Measurements from ENCODE around the gene CDC42. TPM values are rescaled to one million over a fixed set of nuclear protein-coding genes. Genes with fewer than 3 reads are reported as not detected.
"Not testable (repeated sequence)": the region's sequence is repeated elsewhere in the genome, so short reads cannot be mapped to it uniquely, and the experiment has no call there.

The CDC42 gene
- total RNA-seq, 2 experiments from 2014 or later = 264 to 273 TPM

GRCh38 chr1:22031214-22031962 is 21.1 kb upstream of the CDC42 start:
- CTCF ChIA-PET = interaction anchor here (0.8 kb wide), 1 partner anchor 248 kb away, joined by 3 read pairs; the partner anchor contains the start of gene USP48
- POLR2A ChIA-PET = interaction anchor here (1.8 kb wide), 1 partner anchor 9 kb away, joined by 6 read pairs; no protein-coding TSS in a partner anchor

GRCh38 chr1:22034834-22035233 is 17.7 kb upstream of the CDC42 start:
- CTCF ChIA-PET, POLR2A ChIA-PET: not testable (repeated sequence)

- CTCF ChIA-PET = interaction anchor here (0.6 to 3.7 kb wide), 3 partner anchors 9 to 533 kb away, joined by 3 to 22 read pairs (median 4); no protein-coding TSS in a partner anchor
- POLR2A ChIA-PET = interaction anchor here (2.2 to 4.2 kb wide), 2 partner anchors 12 to 15 kb away, joined by 5 to 28 read pairs; partner anchors contain the start of gene CDC42
Measured at GRCh38 chr1:22037520-22037919, 15.0 kb upstream of the CDC42 start.

- POLR2A ChIA-PET = interaction anchor here (2.2 to 4.2 kb wide), 2 partner anchors 13 to 15 kb away, joined by 5 to 28 read pairs; partner anchors contain the start of gene CDC42
- CTCF ChIA-PET = interaction anchor here (0.8 to 3.7 kb wide), 4 partner anchors 10 to 14 kb away, joined by 3 to 22 read pairs (median 6); no protein-coding TSS in a partner anchor
Measured at GRCh38 chr1:22038036-22038435, 14.5 kb upstream of the CDC42 start.

GRCh38 chr1:22039594-22040285 is 12.8 kb upstream of the CDC42 start:
- POLR2A ChIA-PET = interaction anchor here (0.6 to 4.2 kb wide), 7 partner anchors 9 to 257 kb away, joined by 3 to 28 read pairs (median 6); partner anchors contain the start of genes CDC42 and USP48
- CTCF ChIA-PET = interaction anchor here (0.7 to 3.7 kb wide), 8 partner anchors 10 to 54 kb away, joined by 3 to 22 read pairs (median 4); partner anchors contain the start of gene CDC42

GRCh38 chr1:22040286-22040623 is 12.3 kb upstream of the CDC42 start:
- CTCF ChIA-PET = interaction anchor here (1.0 to 3.7 kb wide), 7 partner anchors 10 to 53 kb away, joined by 3 to 22 read pairs (median 4); partner anchors contain the start of gene CDC42
- POLR2A ChIA-PET = interaction anchor here (1.0 to 4.2 kb wide), 5 partner anchors 9 to 257 kb away, joined by 4 to 28 read pairs (median 6); partner anchors contain the start of genes CDC42 and USP48

- POLR2A ChIA-PET = interaction anchor here (4.2 kb wide), 1 partner anchor 16 kb away, joined by 28 read pairs; no protein-coding TSS in a partner anchor
- CTCF ChIA-PET = no interaction called here
Measured at GRCh38 chr1:22041505-22041904, 11.0 kb upstream of the CDC42 start.

GRCh38 chr1:22043198-22043769 is 9.2 kb upstream of the CDC42 start:
- POLR2A ChIA-PET = no interaction called here

GRCh38 chr1:22044690-22045420 is 7.7 kb upstream of the CDC42 start:
- ChIA-PET CTCF (no interaction called here), POLR2A (no interaction called here)

More at GRCh38 chr1:22043198-22043769, 9.2 kb upstream of the CDC42 start:
- CTCF ChIA-PET = no interaction called here

GRCh38 chr1:22045604-22046228 is 6.8 kb upstream of the CDC42 start:
- CTCF ChIA-PET = interaction anchor here (1.4 kb wide), 1 partner anchor 21 kb away, joined by 3 read pairs; no protein-coding TSS in a partner anchor
- POLR2A ChIA-PET = no interaction called here

GRCh38 chr1:22048351-22049192 is 3.9 kb upstream of the CDC42 start:
- ChIA-PET POLR2A (interaction anchor here (0.9 kb wide), 1 partner anchor 23 kb away, joined by 6 read pairs; no protein-coding TSS in a partner anchor), CTCF (interaction anchor here (1.0 kb wide), 1 partner anchor 10 kb away, joined by 3 read pairs; no protein-coding TSS in a partner anchor)

GRCh38 chr1:22050330-22050729 is 2.2 kb upstream of the CDC42 start:
- ChIA-PET POLR2A (no interaction called here), CTCF (interaction anchor here (0.9 to 1.4 kb wide), 2 partner anchors 11 to 27 kb away, joined by 3 read pairs; no protein-coding TSS in a partner anchor)

- ChIA-PET POLR2A (interaction anchor here (1.7 to 4.5 kb wide), 3 partner anchors 12 to 27 kb away, joined by 5 to 30 read pairs (median 14); no protein-coding TSS in a partner anchor), CTCF (interaction anchor here (0.6 to 1.6 kb wide), 4 partner anchors 12 to 88 kb away, joined by 3 to 7 read pairs (median 5); no protein-coding TSS in a partner anchor)
Measured at GRCh38 chr1:22051607-22052114, 848 bp upstream of the CDC42 start.

- CTCF ChIA-PET = interaction anchor here (0.8 to 1.6 kb wide), 7 partner anchors 13 to 39 kb away, joined by 3 to 7 read pairs (median 4); no protein-coding TSS in a partner anchor
- POLR2A ChIA-PET = interaction anchor here (0.6 to 4.5 kb wide), 7 partner anchors 13 to 40 kb away, joined by 3 to 30 read pairs (median 4); no protein-coding TSS in a partner anchor
Measured at GRCh38 chr1:22053017-22053860, 730 bp downstream of the CDC42 start.

- ChIA-PET CTCF (interaction anchor here (1.3 to 1.4 kb wide), 3 partner anchors 30 to 39 kb away, joined by 4 read pairs; no protein-coding TSS in a partner anchor), POLR2A (interaction anchor here (0.6 to 4.5 kb wide), 3 partner anchors 14 to 29 kb away, joined by 3 to 30 read pairs (median 4); no protein-coding TSS in a partner anchor)
Measured at GRCh38 chr1:22053861-22054770, 1.6 kb downstream of the CDC42 start.

All from activated CD8-positive, alpha-beta memory T cell treated with anti-CD3 and anti-CD28 coated beads for 36 hours (primary cell).